HepG2 (cell line): ENCODE data around the gene JAKMIP2. TPM values are rescaled to one million over a fixed set of nuclear protein-coding genes. Genes with fewer than 3 reads are reported as not detected.

Source experiments
- ATAD3A ChIP-seq: sonication (generic); formaldehyde crosslinking; IDR thresholded peaks from 2 replicates; pipeline ENCODE4 v1.4.0; 2020; ENCODE audit warnings: missing genetic modification reagents
- BATF2 ChIP-seq: sonication (generic); formaldehyde crosslinking; IDR thresholded peaks from 2 replicates; pipeline ENCODE4 v1.8.0; 2022; ENCODE audit warnings: mild to moderate bottlenecking, missing genetic modification reagents, moderate library complexity
- CCAR2 ChIP-seq: fragments of 200-400 bp; formaldehyde crosslinking; optimal IDR thresholded peaks from 2 replicates; pipeline ENCODE3; 2018; ENCODE audit warnings: low read depth, mild to moderate bottlenecking, low read length, moderate library complexity
- CHD4 ChIP-seq: fragments of 200-600 bp; sonication (generic); IDR thresholded peaks from 2 replicates; pipeline ENCODE4 v1.7.0; 2017; ENCODE audit warnings: mild to moderate bottlenecking, low read length, borderline replicate concordance
- ERF ChIP-seq: IDR thresholded peaks from 2 replicates; pipeline ENCODE4 v1.6.1; 2018; ENCODE audit warnings: missing biosample characterization, missing genetic modification reagents
- ETV6 ChIP-seq: sonication (generic); formaldehyde crosslinking; conservative IDR thresholded peaks from 2 replicates; pipeline ENCODE4 v1.4.0; 2020; ENCODE audit warnings: missing genetic modification reagents
- FOXK1 ChIP-seq: sonication (generic); formaldehyde crosslinking; IDR thresholded peaks from 2 replicates; pipeline ENCODE4 v1.4.0; 2020; ENCODE audit warnings: low read depth, missing genetic modification reagents, borderline replicate concordance
- HINFP ChIP-seq: sonication (generic); formaldehyde crosslinking; IDR thresholded peaks from 2 replicates; pipeline ENCODE4 v1.4.0; 2020; ENCODE audit warnings: low read depth, mild to moderate bottlenecking, missing genetic modification reagents
- LCORL ChIP-seq, 2 experiments: fragments of 450-650 bp in 1 of 2; sonication (generic) in 1 of 2; formaldehyde crosslinking in 1 of 2; IDR thresholded peaks; 2 replicates each; pipeline versions ENCODE4 v1.5.0 to v1.6.1; 2017 to 2020; ENCODE audit warnings: antibody characterized with exemption in 1 of 2, missing genetic modification reagents in 1 of 2
- MAZ ChIP-seq, 2 experiments: sonication (generic) in 1 of 2; formaldehyde crosslinking in 1 of 2; IDR thresholded peaks; 2 replicates each; pipeline versions ENCODE4 v1.5.0 to v1.6.1; 2012 to 2020; ENCODE audit warnings: low read depth in 2 of 2, mild to moderate bottlenecking in 2 of 2, borderline replicate concordance in 1 of 2, improper control_type of control experiment in 1 of 2, low read length in 1 of 2, missing genetic modification reagents in 1 of 2, moderate library complexity in 1 of 2
- MED13 ChIP-seq: sonication (generic); formaldehyde crosslinking; IDR thresholded peaks from 2 replicates; pipeline ENCODE4 v1.5.0; 2020; ENCODE audit warnings: missing genetic modification reagents
- MXD3 ChIP-seq: IDR thresholded peaks from 2 replicates; pipeline ENCODE4 v1.6.1; 2016; ENCODE audit warnings: mild to moderate bottlenecking, missing biosample characterization, missing genetic modification reagents
- NKX3-1 ChIP-seq: sonication (generic); formaldehyde crosslinking; IDR thresholded peaks from 2 replicates; pipeline ENCODE4 v1.5.0; 2020; ENCODE audit warnings: missing genetic modification reagents
- PHF21A ChIP-seq: sonication (generic); formaldehyde crosslinking; IDR thresholded peaks from 2 replicates; pipeline ENCODE4 v1.5.0; 2020; ENCODE audit warnings: mild to moderate bottlenecking, missing genetic modification reagents
- PPARG ChIP-seq: conservative IDR thresholded peaks from 2 replicates; pipeline ENCODE4 v1.6.1; 2016; ENCODE audit warnings: missing biosample characterization, missing genetic modification reagents
- RAD51 ChIP-seq: fragments of 450-650 bp; IDR thresholded peaks from 2 replicates; pipeline ENCODE4 v1.6.1; 2016; ENCODE audit warnings: borderline replicate concordance
- RXRA ChIP-seq: sonication (generic); formaldehyde crosslinking; IDR thresholded peaks from 2 replicates; pipeline ENCODE4 v1.5.1; 2020; ENCODE audit warnings: missing genetic modification reagents
- RXRB ChIP-seq: IDR thresholded peaks from 2 replicates; pipeline ENCODE4 v1.6.1; 2016; ENCODE audit warnings: borderline replicate concordance, missing genetic modification reagents, missing compliant biosample characterization
- TFE3 ChIP-seq: IDR thresholded peaks from 2 replicates; pipeline ENCODE4 v1.6.1; 2016
- THAP11 ChIP-seq: IDR thresholded peaks from 2 replicates; pipeline ENCODE4 v1.6.1; 2016; ENCODE audit warnings: missing biosample characterization, missing genetic modification reagents
- THAP7 ChIP-seq: sonication (generic); formaldehyde crosslinking; IDR thresholded peaks from 2 replicates; pipeline ENCODE4 v1.8.1; 2023; ENCODE audit warnings: mild to moderate bottlenecking, missing genetic modification reagents
- TMF1 ChIP-seq: sonication (generic); formaldehyde crosslinking; IDR thresholded peaks from 2 replicates; pipeline ENCODE4 v1.8.1; 2022; ENCODE audit warnings: low read depth, missing genetic modification reagents
- ZNF160 ChIP-seq: sonication (generic); formaldehyde crosslinking; IDR thresholded peaks from 2 replicates; pipeline ENCODE4 v1.8.0; 2022; ENCODE audit warnings: mild to moderate bottlenecking, inconsistent platforms, missing genetic modification reagents
- ZNF224 ChIP-seq: sonication (generic); formaldehyde crosslinking; IDR thresholded peaks from 2 replicates; pipeline ENCODE4 v1.5.0; 2020; ENCODE audit warnings: mild to moderate bottlenecking, missing genetic modification reagents
- ZNF431 ChIP-seq: sonication (generic); formaldehyde crosslinking; IDR thresholded peaks from 2 replicates; pipeline ENCODE4 v1.9.0; 2022; ENCODE audit warnings: missing genetic modification reagents, low read depth, mild to moderate bottlenecking, borderline replicate concordance
- ZNF614 ChIP-seq: IDR thresholded peaks from 2 replicates; pipeline ENCODE4 v1.6.1; 2018; ENCODE audit warnings: missing biosample characterization, missing genetic modification reagents, inconsistent platforms, borderline replicate concordance
- ZNF75D ChIP-seq: sonication (generic); formaldehyde crosslinking; IDR thresholded peaks from 2 replicates; pipeline ENCODE4 v1.8.1; 2023; ENCODE audit warnings: missing genetic modification reagents, mild to moderate bottlenecking, borderline replicate concordance
- ZNF768 ChIP-seq: sonication (generic); formaldehyde crosslinking; IDR thresholded peaks from 2 replicates; pipeline ENCODE4 v1.4.0; 2020; ENCODE audit warnings: missing genetic modification reagents
- polyA plus RNA-seq, 8 experiments: library from polyadenylated mRNA; depleted of rRNA in 3 of 8; stranded (reverse) in 7 of 8; unstranded in 1 of 8; fragments of >200 nt; fragmentation: Illumina TruSeq in 4 of 8; extraction: Trizol in 4 of 8; gene quantifications; 2 replicates each; pipeline versions ENCODE4 v1.2.1 to v1.2.3, GENCODE V29; 2011 to 2016; ENCODE audit warnings: low read depth in 4 of 8, missing spikeins in 1 of 8, mixed read lengths in 1 of 8; ENCODE audit not compliant: insufficient read depth in 1 of 8
- total RNA-seq, 5 experiments: library from RNA; depleted of rRNA; stranded (reverse); fragments of >200 nt; fragmentation: Illumina TruSeq; extraction: Trizol; gene quantifications; 2 replicates each; pipeline ENCODE4 v1.2.3, GENCODE V29; 2016; ENCODE audit warnings: low read depth in 1 of 5

The JAKMIP2 gene
- total and polyA plus RNA-seq, 2 of the 13 experiments (the other 11 are each of a cell fraction or from before 2014, with no cell fraction given), result 0.04 to 2.1 TPM

- TF ChIP-seq BATF2 (no peak), MAZ (IDR thresholded peaks at IDR 0.05; ENCODE audit: borderline replicate concordance, low read depth, low read length) (no peak), MAZ (CRISPR knock-in tag; IDR thresholded peaks at IDR 0.05; ENCODE audit: low read depth) (no peak), ZNF160 (CRISPR knock-in tag) (no peak), ZNF431 (CRISPR knock-in tag) (no peak), CCAR2 (no peak), TFE3 (no peak), MXD3 (no peak), THAP7 (no peak), ATAD3A (no peak), NKX3-1 (CRISPR knock-in tag) (no peak), PPARG (CRISPR knock-in tag) (peak; percentile 79; the same call in 1 of the 2 replicates), FOXK1 (CRISPR knock-in tag) (0 out of 2 replicates have a peak, but pooled peaks have one; percentile 27), HINFP (no peak), CHD4 (no peak), ZNF768 (CRISPR knock-in tag) (no peak), PHF21A (CRISPR knock-in tag) (no peak), RAD51 (no peak), ERF (CRISPR knock-in tag) (0 out of 2 replicates have a peak, but pooled peaks have one; percentile 42), ZNF75D (CRISPR knock-in tag) (no peak), ZNF224 (CRISPR knock-in tag) (no peak), RXRB (CRISPR knock-in tag) (peak; percentile 92), THAP11 (CRISPR knock-in tag) (peak; percentile 49; the same call in 1 of the 2 replicates), MED13 (no peak), ETV6 (CRISPR knock-in tag) (no peak), LCORL (IDR thresholded peaks at IDR 0.05) (no peak), LCORL (CRISPR knock-in tag; IDR thresholded peaks at IDR 0.05) (0 out of 2 replicates have a peak, but pooled peaks have one; percentile 17), TMF1 (CRISPR knock-in tag) (no peak), RXRA (CRISPR knock-in tag) (peak; percentile 69; the same call in 1 of the 2 replicates), ZNF614 (CRISPR knock-in tag) (peak; percentile 82; the same call in 1 of the 2 replicates)
Observed at GRCh38 chr5:147648597-147648996, 133.9 kb downstream of the JAKMIP2 start (continued).
